ENCODE results near the gene SYNE1.

DNA sequence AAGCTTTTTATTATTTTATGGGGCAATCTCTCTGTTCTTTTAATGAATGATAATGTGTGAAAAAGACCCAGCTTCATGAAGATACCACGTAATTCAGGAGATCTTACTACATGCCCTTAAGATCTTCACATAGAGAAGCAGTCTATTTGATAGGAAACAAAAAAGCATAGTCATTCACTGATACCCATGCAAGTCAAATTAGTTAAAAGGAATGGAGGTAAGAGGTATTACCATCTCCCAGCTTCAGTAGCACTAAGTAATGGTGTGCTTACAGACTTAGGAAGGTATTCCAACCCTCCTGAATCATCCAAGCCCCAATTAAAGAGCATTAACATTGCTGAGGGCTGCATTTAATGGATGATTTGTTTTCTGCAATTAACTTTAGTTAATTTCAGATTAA lies 364.7 kb downstream of the SYNE1 start:
- TF ChIP-seq, protein P1, sequence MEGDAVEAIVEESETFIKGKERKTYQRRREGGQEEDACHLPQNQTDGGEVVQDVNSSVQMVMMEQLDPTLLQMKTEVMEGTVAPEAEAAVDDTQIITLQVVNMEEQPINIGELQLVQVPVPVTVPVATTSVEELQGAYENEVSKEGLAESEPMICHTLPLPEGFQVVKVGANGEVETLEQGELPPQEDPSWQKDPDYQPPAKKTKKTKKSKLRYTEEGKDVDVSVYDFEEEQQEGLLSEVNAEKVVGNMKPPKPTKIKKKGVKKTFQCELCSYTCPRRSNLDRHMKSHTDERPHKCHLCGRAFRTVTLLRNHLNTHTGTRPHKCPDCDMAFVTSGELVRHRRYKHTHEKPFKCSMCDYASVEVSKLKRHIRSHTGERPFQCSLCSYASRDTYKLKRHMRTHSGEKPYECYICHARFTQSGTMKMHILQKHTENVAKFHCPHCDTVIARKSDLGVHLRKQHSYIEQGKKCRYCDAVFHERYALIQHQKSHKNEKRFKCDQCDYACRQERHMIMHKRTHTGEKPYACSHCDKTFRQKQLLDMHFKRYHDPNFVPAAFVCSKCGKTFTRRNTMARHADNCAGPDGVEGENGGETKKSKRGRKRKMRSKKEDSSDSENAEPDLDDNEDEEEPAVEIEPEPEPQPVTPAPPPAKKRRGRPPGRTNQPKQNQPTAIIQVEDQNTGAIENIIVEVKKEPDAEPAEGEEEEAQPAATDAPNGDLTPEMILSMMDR (IDR thresholded peaks at IDR 0.05 in 8 of 11, conservative IDR thresholded peaks at IDR 0.05 in 3 of 11): no peak
- no peak for TF ChIP-seq POLR2A (IDR thresholded peaks at IDR 0.05)
